Astrocyte of the cerebellum (primary cell): ENCODE data around the gene NBEAL2.

Experiments
- DNase-seq: peaks from one replicate; pipeline ENCODE4 v3.0.0-alpha.2; 2011; ENCODE audit warnings: low read depth
- H3K4me3 ChIP-seq: 2 replicates; pipeline ENCODE4 v1.5.1; 2011; ENCODE audit warnings: mild to moderate bottlenecking, low read depth, low read length, moderate library complexity
- CTCF ChIP-seq: IDR thresholded peaks from 2 replicates; pipeline ENCODE4 v1.5.1; 2012; ENCODE audit warnings: low read length, low read depth, moderate library complexity, mild to moderate bottlenecking; ENCODE audit errors: missing control alignments
- in situ Hi-C: cut with HindIII; loops from 2 replicates; pipeline ENCODE4 v1.10.0; 2017; ENCODE audit warnings: low sequenced_read_pairs

Gene NBEAL2

GRCh38 chr3:46938118-46938517 is 41.3 kb upstream of the NBEAL2 start:
- in situ Hi-C loops: no loop called here
- no peak for DNase-seq
- no peak for TF ChIP-seq CTCF
- no peak overlapping the region for H3K4me3 ChIP-seq

GRCh38 chr3:46939578-46940445 is 39.7 kb upstream of the NBEAL2 start:
- no peak for DNase-seq
- no peak overlapping the region for H3K4me3 ChIP-seq
- in situ Hi-C loops: no loop called here
- TF ChIP-seq CTCF: no peak

- no peak for TF ChIP-seq CTCF
- in situ Hi-C loops: no loop called here
- no peak for DNase-seq
- no peak overlapping the region for H3K4me3 ChIP-seq
Measured at GRCh38 chr3:46942076-46942475, 37.4 kb upstream of the NBEAL2 start.

- in situ Hi-C loops: no loop called here
- TF ChIP-seq CTCF: no peak
- no peak for DNase-seq
- H3K4me3 ChIP-seq: no peak overlapping the region
Measured at GRCh38 chr3:46942481-46943236, 36.8 kb upstream of the NBEAL2 start.

GRCh38 chr3:46943237-46944187 is 36.0 kb upstream of the NBEAL2 start:
- no peak overlapping the region for H3K4me3 ChIP-seq
- in situ Hi-C loops: no loop called here
- TF ChIP-seq CTCF: no peak
- DNase-seq: no peak

- TF ChIP-seq CTCF: no peak
- in situ Hi-C loops: no loop called here
- DNase-seq: no peak
- no peak overlapping the region for H3K4me3 ChIP-seq
Measured at GRCh38 chr3:46944191-46944590, 35.3 kb upstream of the NBEAL2 start.
